Activated effector memory CD4-positive, alpha-beta T cell treated with Interleukin-2 at 50 U/mL for 16 hours (primary cell): Measurements from ENCODE around the gene STK33.
"Not testable (repeated sequence)": the region's sequence is repeated elsewhere in the genome, so short reads cannot be mapped to it uniquely, and the experiment has no call there.

ENCODE experiments used
- DNase-seq: peaks from one replicate; pipeline ENCODE4 v3.0.0-alpha.2; 2020

STK33 gene

GRCh38 chr11:8533332-8533731 is 60.7 kb downstream of the STK33 start:
- no peak for DNase-seq

DNA sequence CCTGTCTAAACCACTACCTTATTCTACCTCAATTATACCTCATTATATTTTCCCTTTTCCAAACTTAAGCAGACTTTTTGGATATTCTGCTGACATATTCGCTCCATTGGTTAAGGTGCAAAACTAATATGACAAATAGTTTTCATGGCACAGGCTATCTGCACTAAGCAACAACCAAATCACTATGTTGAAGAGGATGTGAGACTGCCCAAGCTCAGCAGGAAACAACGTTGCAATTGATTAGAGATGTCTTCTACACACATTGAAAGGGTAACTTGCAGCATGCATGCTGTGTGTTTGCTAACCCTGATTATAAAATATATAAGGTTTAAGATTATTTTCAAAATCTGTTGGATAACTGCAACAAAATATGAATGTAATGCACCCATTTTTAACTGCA is 61.6 kb downstream of the STK33 start:
- DNase-seq, result no peak

GRCh38 chr11:8531982-8532381 is 62.0 kb downstream of the STK33 start:
- no peak for DNase-seq

DNA sequence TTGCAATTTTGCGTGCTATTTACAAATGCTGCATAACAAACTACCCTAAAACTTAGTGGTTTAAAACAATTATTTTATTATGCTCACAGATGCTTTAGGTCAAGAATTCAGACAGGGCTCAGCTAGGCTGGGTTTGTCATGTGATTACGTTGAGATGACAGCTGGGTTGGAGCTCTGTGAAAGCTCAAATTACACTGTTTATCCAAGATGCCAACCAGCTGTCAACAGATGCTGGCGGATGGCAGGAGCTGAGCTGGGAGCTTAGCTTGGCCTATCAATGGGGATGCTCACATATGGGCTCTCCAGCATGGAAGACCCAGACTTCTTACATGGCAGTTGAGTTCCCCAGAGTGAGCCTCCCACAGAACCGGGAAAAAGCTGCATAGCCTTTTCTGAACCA is 62.7 kb downstream of the STK33 start:
- DNase-seq, result no peak

- DNase-seq, result no peak
These were observed 66.1 kb downstream of the STK33 start for GRCh38 chr11:8527939-8528338.

GRCh38 chr11:8523396-8523795 is 70.6 kb downstream of the STK33 start:
- no peak for DNase-seq

DNA sequence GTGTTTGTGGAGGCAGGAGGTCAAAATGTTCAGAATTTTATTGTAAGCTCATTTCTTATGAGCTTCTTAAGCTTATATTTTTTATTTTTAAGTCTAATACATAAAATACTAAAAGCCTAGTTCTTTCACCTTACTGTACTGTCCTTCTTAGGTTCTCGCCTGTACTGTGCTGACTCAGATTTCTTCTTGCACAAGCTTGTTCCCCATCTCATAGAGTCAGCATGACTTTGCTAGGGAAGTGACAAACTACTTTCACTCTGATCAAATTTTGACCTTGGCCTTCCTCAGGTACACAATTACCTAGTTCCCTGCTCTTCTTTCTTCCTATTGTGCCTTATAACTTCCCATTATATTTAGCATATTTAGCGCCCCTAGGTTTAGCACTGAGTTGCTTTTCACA is 81.5 kb downstream of the STK33 start:
- no peak for DNase-seq

DNA sequence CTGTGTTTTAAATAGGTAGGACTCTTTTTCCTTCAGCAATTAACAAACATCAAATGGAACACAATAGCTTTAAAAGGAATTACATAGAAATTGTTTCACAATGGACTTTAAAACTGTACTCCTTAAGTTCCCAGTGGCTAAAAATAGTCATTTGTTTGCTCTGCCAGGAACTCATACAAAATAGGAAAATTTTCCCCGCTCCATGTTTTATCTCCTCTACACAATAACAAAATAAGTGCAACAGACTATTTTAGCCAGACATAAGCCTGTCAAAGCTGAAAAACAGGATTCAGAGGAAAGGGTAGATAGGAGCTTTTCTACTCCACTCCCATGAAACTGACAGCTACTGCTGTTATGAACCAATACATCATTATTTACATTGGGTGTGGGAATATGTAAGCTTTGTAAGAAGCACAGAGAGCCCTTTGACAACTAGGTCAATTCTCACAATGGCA is 90.1 kb downstream of the STK33 start:
- no peak for DNase-seq

DNA sequence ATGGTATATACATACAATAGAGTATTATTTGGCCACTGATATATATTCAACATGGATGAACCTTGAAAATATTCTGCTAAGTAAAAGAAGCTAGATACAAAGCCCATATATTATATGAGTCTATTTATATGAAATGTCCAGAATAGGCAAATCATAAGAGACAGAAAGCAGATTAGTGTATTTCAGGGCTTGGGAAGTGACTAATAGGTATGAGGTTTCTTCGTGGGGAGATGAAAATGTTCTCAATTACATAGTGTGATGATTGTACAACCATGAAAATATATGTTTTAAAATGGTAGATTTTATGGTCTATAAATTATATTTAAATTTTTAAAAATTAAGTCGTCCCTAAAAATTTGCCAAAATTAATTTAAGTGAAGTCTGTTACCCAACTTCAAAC is 92.2 kb downstream of the STK33 start:
- no peak for DNase-seq

DNA sequence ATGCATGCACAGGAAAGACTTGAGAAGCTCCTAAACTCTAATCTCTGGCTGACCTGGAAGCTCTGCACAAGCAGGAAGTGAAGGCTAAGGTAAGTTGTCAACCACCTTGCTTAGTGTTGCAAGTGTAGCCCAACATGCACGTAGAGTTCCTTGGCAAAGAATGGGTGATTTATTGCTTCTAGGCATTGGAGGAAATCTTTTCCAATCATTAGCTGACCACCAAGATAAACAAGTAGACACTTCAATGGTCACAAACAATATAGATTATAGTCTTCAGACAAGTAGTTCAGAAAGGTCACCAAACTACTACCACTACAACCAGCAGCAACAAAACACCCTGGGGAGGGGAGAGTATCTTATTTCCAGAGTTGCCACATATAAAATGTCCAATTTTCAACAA is 105.6 kb downstream of the STK33 start:
- DNase-seq, result no peak

DNA sequence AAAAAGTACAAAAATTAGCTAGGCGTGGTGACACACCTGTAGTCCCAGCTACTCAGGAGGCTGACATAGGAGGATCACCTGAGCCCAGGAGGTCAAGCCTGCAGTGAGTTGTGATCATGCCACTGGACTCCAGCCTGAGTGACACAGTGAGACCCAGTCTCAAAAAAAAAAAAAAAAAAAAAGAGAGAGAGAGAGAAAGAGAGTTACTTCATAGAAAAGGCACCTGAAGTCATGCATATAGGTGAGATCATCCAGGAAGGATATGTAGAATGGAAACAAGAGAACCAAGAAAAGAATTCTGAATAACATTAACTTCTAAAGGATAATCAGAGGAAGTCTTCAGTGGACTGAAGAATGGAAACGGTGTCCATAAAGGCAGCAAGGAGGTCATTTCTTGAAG is 106.8 kb downstream of the STK33 start:
- no peak for DNase-seq

- no peak for DNase-seq
These were observed 109.8 kb downstream of the STK33 start for GRCh38 chr11:8484251-8484650.

GRCh38 chr11:8480858-8481257 is 113.2 kb downstream of the STK33 start:
- DNase-seq, result no peak

- no peak for DNase-seq
These were observed 116.3 kb downstream of the STK33 start for GRCh38 chr11:8477680-8478079.

- no peak for DNase-seq
These were observed 116.9 kb downstream of the STK33 start for GRCh38 chr11:8477151-8477550.

DNA sequence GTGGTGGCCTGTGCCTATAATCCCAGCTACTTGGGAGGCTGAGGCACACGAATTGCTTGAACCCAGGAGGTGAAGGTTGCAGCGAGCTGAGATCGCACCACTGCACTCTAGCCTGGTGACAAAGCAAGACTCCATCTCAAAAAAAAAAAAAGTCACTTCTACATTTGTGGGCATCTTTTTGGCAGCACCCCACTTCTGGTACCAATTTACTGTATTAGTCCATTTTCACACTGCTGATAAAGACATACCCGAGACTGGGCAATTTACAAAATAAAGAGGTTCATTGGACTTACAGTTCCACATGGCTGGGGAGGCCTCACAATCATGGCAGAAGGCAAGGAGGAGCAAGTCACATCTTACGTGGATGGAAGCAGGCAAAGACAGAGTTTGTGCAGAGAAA is 126.2 kb downstream of the STK33 start:
- not testable (repeated sequence) for DNase-seq

GRCh38 chr11:8467356-8467755 is 126.7 kb downstream of the STK33 start:
- DNase-seq, result not testable (repeated sequence)

GRCh38 chr11:8466884-8467283 is 127.1 kb downstream of the STK33 start:
- not testable (repeated sequence) for DNase-seq

GRCh38 chr11:8459711-8460399 is 134.2 kb downstream of the STK33 start:
- DNase-seq, result no peak

GRCh38 chr11:8442301-8442700 is 151.7 kb downstream of the STK33 start:
- no peak for DNase-seq

GRCh38 chr11:8440649-8441048 is 153.4 kb downstream of the STK33 start:
- no peak for DNase-seq

DNA sequence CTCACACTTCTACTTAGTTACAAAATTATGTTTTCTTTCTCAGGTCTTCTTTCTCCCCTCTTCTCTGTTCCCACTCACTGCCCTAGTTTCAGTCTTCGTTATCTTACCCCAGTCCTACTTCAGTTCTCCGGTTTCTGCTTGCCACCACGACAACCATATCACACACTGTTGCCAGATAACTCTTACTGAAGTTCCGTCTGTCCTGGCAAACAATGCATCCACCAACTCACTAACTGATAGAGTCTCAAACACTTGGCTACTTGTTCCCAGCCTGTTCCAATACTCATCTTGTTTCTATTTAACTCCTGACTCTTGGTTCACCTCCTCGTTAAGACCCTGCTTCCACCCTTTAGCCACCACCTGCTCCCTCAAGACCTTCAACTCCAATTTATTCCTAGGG is 164.5 kb downstream of the STK33 start:
- no peak for DNase-seq

DNA sequence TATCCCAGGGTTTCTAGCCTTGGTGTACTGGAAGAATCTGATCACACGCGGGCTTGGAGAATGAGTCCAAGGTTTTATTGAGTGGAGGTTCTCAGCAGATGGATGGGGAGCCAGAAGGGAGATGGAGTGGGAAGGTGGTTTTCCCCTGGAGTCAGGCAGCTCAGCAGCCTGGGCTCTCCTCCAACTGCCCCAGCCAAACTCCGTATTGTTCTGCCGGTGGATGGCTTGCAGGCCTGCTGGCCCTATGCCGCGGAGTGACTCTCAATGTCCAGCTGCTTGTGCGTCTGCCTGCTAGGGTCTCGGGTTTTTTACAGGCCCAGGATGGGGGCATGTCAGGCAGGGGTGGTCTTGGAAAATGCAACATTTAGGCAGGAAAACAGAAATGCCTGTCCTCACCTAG is 168.0 kb downstream of the STK33 start:
- no peak for DNase-seq

DNA sequence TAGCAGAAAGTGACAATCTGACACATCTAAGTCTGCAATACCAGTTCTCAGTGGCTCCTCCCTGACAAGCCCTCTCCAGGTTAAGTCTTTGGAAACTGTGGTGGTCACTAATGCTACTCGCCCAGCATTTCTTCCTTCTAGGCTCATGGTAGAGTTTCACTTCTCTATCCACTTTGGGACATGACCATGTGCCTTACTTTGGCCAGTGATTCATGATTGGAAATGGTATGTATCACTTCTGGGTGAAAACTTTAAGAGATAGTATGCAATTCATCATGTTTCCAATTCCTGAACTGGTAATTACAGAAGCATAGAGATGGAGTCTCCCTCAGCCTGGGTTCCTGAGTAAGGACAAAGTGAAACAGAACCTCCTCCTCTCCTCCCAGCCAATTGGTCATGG is 178.8 kb downstream of the STK33 start:
- no peak for DNase-seq

- DNase-seq, result no peak
These were observed 185.7 kb downstream of the STK33 start for GRCh38 chr11:8408151-8408941.
